SK-N-SH treated with all-trans-retinoic acid at 6 μM for 48 hours (cell line): ENCODE measurements around the gene PLXNA4.

ENCODE experiments used
- ATAC-seq: fragments of 200-7000 bp; cut with Tn5 transposase; 3 replicates; pipeline ENCODE4 v1.9.1; 2020; ENCODE audit warnings: mild to moderate bottlenecking, moderate library complexity
- ARNTL ChIP-seq: fragments of 450-650 bp; formaldehyde crosslinking; IDR thresholded peaks from 2 replicates; pipeline ENCODE4 v1.5.0; 2020; ENCODE audit warnings: low read depth, mild to moderate bottlenecking, moderate library complexity, borderline replicate concordance
- BACH2 ChIP-seq: fragments of 250-450 bp; sonication (Bioruptor Pico); IDR thresholded peaks from 2 replicates; pipeline ENCODE4 v1.9.0; 2021; ENCODE audit warnings: mild to moderate bottlenecking, borderline replicate concordance
- CSDC2 ChIP-seq: fragments of 250-450 bp; sonication (Bioruptor Pico); IDR thresholded peaks from 2 replicates; pipeline ENCODE4 v1.5.0; 2020; ENCODE audit warnings: mild to moderate bottlenecking, moderate library complexity
- ESRRG ChIP-seq: fragments of 250-450 bp; sonication (Bioruptor Pico); IDR thresholded peaks from 2 replicates; pipeline ENCODE4 v1.6.1; 2021; ENCODE audit warnings: mild to moderate bottlenecking
- GLIS3 ChIP-seq: fragments of 250-450 bp; sonication (Bioruptor Pico); IDR thresholded peaks from 2 replicates; pipeline ENCODE4 v1.5.0; 2020; ENCODE audit warnings: mild to moderate bottlenecking, moderate library complexity
- ISL1 ChIP-seq: fragments of 250-450 bp; sonication (Bioruptor Pico); IDR thresholded peaks from 2 replicates; pipeline ENCODE4 v2.1.2; 2022; ENCODE audit warnings: mild to moderate bottlenecking, moderate library complexity
- OSR1 ChIP-seq: fragments of 250-450 bp; sonication (Bioruptor Pico); IDR thresholded peaks from 2 replicates; pipeline ENCODE4 v1.8.0; 2022; ENCODE audit warnings: moderate library complexity, mild to moderate bottlenecking, inconsistent platforms
- PATZ1 ChIP-seq: fragments of 250-450 bp; sonication (Bioruptor Pico); IDR thresholded peaks from 2 replicates; pipeline ENCODE4 v1.8.0; 2020; ENCODE audit warnings: mild to moderate bottlenecking, moderate library complexity, borderline replicate concordance
- PPARA ChIP-seq: fragments of 250-450 bp; sonication (Bioruptor Pico); IDR thresholded peaks from 2 replicates; pipeline ENCODE4 v1.5.0; 2020; ENCODE audit warnings: mild to moderate bottlenecking, borderline replicate concordance
- RARB ChIP-seq: fragments of 250-450 bp; sonication (Bioruptor Pico); IDR thresholded peaks from 2 replicates; pipeline ENCODE4 v1.8.0; 2021; ENCODE audit warnings: mild to moderate bottlenecking, moderate library complexity
- SNAI2 ChIP-seq: fragments of 250-450 bp; sonication (Bioruptor Pico); IDR thresholded peaks from 2 replicates; pipeline ENCODE4 v1.5.0; 2020; ENCODE audit warnings: mild to moderate bottlenecking, moderate library complexity
- TCF4 ChIP-seq: fragments of 250-450 bp; sonication (Bioruptor Pico); IDR thresholded peaks from 2 replicates; pipeline ENCODE4 v1.8.0; 2021; ENCODE audit warnings: mild to moderate bottlenecking, moderate library complexity, borderline replicate concordance
- TOX ChIP-seq: fragments of 250-450 bp; sonication (Bioruptor Pico); IDR thresholded peaks from 2 replicates; pipeline ENCODE4 v1.8.0; 2021; ENCODE audit warnings: mild to moderate bottlenecking, moderate library complexity, borderline replicate concordance
- ZC3H10 ChIP-seq: fragments of 250-450 bp; sonication (Bioruptor Pico); IDR thresholded peaks from 2 replicates; pipeline ENCODE4 v1.5.1; 2021; ENCODE audit warnings: mild to moderate bottlenecking, moderate library complexity
- ZFP3 ChIP-seq: fragments of 250-450 bp; sonication (Bioruptor Pico); IDR thresholded peaks from 2 replicates; pipeline ENCODE4 v1.5.0; 2020; ENCODE audit warnings: mild to moderate bottlenecking, moderate library complexity
- ZFP30 ChIP-seq: fragments of 450-650 bp; formaldehyde crosslinking; IDR thresholded peaks from 2 replicates; pipeline ENCODE4 v1.5.0; 2022; ENCODE audit warnings: mild to moderate bottlenecking, moderate library complexity
- ZNF565 ChIP-seq: fragments of 450-650 bp; formaldehyde crosslinking; conservative IDR thresholded peaks from 2 replicates; pipeline ENCODE4 v1.5.0; 2020; ENCODE audit warnings: low read depth, mild to moderate bottlenecking, moderate library complexity
- ZNF70 ChIP-seq: fragments of 450-650 bp; formaldehyde crosslinking; IDR thresholded peaks from 2 replicates; pipeline ENCODE4 v1.5.0; 2020; ENCODE audit warnings: mild to moderate bottlenecking, moderate library complexity
- ZNF8 ChIP-seq: fragments of 450-650 bp; formaldehyde crosslinking; IDR thresholded peaks from 2 replicates; pipeline ENCODE4 v1.5.0; 2020; ENCODE audit warnings: mild to moderate bottlenecking, moderate library complexity
- TF ChIP-seq, protein P1 (sequence below): fragments of 250-450 bp; sonication (Bioruptor Pico); IDR thresholded peaks from 2 replicates; pipeline ENCODE4 v1.8.0; 2021; ENCODE audit warnings: low read depth, mild to moderate bottlenecking, moderate library complexity, borderline replicate concordance
- TF ChIP-seq, protein P2 (sequence below): fragments of 250-450 bp; sonication (Bioruptor Pico); IDR thresholded peaks from 2 replicates; pipeline ENCODE4 v1.5.1; 2020; ENCODE audit warnings: low read depth, mild to moderate bottlenecking, moderate library complexity
- TF ChIP-seq, protein P3 (sequence below): fragments of 250-450 bp; sonication (Bioruptor Pico); IDR thresholded peaks from 2 replicates; pipeline ENCODE4 v1.5.1; 2021; ENCODE audit warnings: mild to moderate bottlenecking, moderate library complexity

The PLXNA4 gene

GRCh38 chr7:132500727-132501440 is 75.4 kb downstream of the PLXNA4 start:
- ATAC-seq = peak; percentile 74
- TF ChIP-seq BACH2 (no peak), ZNF70 (CRISPR knock-in tag) (no peak), OSR1 (no peak), TOX (CRISPR knock-in tag) (no peak), ISL1 (CRISPR knock-in tag) (no peak), PPARA (no peak), ZC3H10 (no peak), RARB (no peak), ZFP30 (CRISPR knock-in tag) (no peak)
- TF ChIP-seq, protein P1, sequence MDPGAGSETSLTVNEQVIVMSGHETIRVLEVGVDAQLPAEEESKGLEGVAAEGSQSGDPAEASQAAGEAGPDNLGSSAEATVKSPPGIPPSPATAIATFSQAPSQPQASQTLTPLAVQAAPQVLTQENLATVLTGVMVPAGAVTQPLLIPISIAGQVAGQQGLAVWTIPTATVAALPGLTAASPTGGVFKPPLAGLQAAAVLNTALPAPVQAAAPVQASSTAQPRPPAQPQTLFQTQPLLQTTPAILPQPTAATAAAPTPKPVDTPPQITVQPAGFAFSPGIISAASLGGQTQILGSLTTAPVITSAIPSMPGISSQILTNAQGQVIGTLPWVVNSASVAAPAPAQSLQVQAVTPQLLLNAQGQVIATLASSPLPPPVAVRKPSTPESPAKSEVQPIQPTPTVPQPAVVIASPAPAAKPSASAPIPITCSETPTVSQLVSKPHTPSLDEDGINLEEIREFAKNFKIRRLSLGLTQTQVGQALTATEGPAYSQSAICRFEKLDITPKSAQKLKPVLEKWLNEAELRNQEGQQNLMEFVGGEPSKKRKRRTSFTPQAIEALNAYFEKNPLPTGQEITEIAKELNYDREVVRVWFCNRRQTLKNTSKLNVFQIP (CRISPR knock-in tag) = no peak
- TF ChIP-seq, protein P2, sequence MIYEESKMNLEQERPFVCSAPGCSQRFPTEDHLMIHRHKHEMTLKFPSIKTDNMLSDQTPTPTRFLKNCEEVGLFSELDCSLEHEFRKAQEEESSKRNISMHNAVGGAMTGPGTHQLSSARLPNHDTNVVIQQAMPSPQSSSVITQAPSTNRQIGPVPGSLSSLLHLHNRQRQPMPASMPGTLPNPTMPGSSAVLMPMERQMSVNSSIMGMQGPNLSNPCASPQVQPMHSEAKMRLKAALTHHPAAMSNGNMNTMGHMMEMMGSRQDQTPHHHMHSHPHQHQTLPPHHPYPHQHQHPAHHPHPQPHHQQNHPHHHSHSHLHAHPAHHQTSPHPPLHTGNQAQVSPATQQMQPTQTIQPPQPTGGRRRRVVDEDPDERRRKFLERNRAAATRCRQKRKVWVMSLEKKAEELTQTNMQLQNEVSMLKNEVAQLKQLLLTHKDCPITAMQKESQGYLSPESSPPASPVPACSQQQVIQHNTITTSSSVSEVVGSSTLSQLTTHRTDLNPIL (CRISPR knock-in tag) = no peak

DNA sequence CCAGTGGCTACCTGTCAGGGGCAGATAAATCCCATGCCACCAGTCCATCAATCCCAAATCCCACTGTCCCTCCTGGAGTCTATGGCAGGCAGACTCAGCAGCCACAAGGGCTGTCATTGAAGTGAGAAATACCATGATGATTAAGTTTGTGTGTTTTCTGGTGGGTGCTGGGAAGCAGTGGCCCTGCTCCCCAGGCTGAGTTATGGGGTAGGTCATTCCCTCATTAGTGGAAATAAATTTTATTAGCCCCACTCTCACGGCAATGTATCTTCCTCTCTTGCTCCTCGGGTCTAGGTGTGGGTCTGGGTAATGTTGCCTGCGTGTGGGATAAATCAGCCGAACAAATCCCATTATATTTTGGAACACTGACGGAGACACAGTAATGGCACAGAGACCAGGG is 76.8 kb downstream of the PLXNA4 start:
- no peak for TF ChIP-seq TCF4 (CRISPR knock-in tag)
- TF ChIP-seq ZC3H10 = no peak
- no peak for TF ChIP-seq ZFP3 (CRISPR knock-in tag)
- TF ChIP-seq ARNTL (CRISPR knock-in tag) = no peak
- no peak for TF ChIP-seq GLIS3 (CRISPR knock-in tag)
- TF ChIP-seq PATZ1 (CRISPR knock-in tag) = no peak
- no peak for TF ChIP-seq ZNF8
- no peak for TF ChIP-seq ZNF565 (CRISPR knock-in tag)
- TF ChIP-seq ZFP30 (CRISPR knock-in tag) = no peak
- TF ChIP-seq SNAI2 (CRISPR knock-in tag) = no peak
- no peak for TF ChIP-seq ISL1 (CRISPR knock-in tag)
- TF ChIP-seq, protein P1 (CRISPR knock-in tag) = no peak
- no peak for TF ChIP-seq ZNF70 (CRISPR knock-in tag)
- no peak for TF ChIP-seq PPARA
- TF ChIP-seq ESRRG (CRISPR knock-in tag) = no peak
- no peak for TF ChIP-seq BACH2
- TF ChIP-seq, protein P3, sequence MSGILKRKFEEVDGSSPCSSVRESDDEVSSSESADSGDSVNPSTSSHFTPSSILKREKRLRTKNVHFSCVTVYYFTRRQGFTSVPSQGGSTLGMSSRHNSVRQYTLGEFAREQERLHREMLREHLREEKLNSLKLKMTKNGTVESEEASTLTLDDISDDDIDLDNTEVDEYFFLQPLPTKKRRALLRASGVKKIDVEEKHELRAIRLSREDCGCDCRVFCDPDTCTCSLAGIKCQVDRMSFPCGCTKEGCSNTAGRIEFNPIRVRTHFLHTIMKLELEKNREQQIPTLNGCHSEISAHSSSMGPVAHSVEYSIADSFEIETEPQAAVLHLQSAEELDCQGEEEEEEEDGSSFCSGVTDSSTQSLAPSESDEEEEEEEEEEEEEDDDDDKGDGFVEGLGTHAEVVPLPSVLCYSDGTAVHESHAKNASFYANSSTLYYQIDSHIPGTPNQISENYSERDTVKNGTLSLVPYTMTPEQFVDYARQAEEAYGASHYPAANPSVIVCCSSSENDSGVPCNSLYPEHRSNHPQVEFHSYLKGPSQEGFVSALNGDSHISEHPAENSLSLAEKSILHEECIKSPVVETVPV (CRISPR knock-in tag) = no peak
- no peak for TF ChIP-seq TOX (CRISPR knock-in tag)
- ATAC-seq = no peak

DNA sequence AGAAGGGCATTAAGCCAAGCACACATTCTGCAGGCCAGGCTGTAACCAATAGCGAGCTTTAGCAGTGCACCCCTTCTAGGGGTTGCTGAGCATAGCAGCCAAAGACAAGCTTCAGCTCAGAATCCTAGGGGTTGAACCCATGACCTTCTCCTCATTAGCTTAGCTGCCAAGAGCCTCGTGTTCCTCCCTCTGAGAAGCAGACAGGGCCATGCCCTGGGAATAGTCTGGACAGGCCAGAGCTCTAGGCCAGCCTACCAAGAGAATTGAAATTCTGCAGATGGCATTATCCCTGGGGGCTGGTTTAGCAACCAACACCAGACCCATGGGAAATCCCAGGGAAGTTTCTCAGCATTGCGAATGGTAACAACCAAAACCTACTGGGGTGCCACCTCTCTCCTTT is 77.2 kb downstream of the PLXNA4 start:
- no peak; the same call in 2 of the 3 replicates for ATAC-seq
- no peak for TF ChIP-seq GLIS3 (CRISPR knock-in tag)
- no peak for TF ChIP-seq TOX (CRISPR knock-in tag)
- TF ChIP-seq ISL1 (CRISPR knock-in tag) = no peak
- no peak for TF ChIP-seq BACH2
- TF ChIP-seq ZC3H10 = no peak
- TF ChIP-seq PPARA = no peak
- TF ChIP-seq CSDC2 (CRISPR knock-in tag) = no peak
